ENCODE measurements around the gene RAB37.
A peak's percentile ranks its signal among the peaks of the same experiment; 100 is the strongest.

Gene RAB37

GRCh38 chr17:74775409-74776043 lies 38.5 kb downstream of the RAB37 start:
- FAIRE-seq (no peak), DNase-seq (ENCODE audit: extremely low spot score, insufficient read length, low read depth) (no peak)

GRCh38 chr17:74776044-74776962 lies 39.2 kb downstream of the RAB37 start, which contains the start of gene NAT9:
TSS of gene NAT9 (minus strand) at chr17:74776345. CDS start at chr17:74775698, 647 bp downstream.
- FAIRE-seq (peak; percentile 92), DNase-seq (ENCODE audit: extremely low spot score, insufficient read length, low read depth) (peak; percentile 99)

GRCh38 chr17:74776990-74777389 lies 39.9 kb downstream of the RAB37 start:
- DNase-seq (ENCODE audit: extremely low spot score, insufficient read length, low read depth) (no peak), FAIRE-seq (no peak)

DNA sequence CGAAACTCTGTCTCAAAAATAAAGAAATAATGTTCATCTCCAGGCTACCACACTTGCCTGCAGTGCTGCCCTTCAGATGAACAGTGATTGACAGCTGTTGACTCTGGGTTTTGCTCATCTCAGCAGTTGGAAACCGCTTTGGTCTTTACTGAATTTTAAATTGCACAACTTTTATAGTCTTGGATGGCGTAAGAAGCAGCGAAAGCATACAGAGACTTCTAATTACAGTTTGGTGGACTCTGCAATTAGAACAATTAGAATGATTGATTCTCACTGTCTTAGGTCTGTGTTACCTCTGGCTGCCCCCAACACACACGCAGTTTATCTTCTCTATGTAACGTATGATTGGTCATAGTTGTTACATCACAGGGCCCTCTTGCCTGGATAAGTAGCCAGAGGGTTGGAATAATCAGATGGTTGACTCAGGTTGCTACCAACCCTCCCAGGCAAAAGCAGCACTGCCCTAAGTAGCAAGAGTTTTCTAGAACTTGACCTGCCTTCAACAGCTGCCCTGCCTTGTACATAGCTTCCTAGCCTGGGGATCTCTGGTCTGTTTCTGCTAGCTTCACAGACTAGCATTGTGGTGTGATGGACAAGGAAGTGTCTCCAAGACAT lies 41.0 kb downstream of the RAB37 start:
- no peak for DNase-seq (ENCODE audit: extremely low spot score, insufficient read length, low read depth)
- FAIRE-seq, result no peak

- FAIRE-seq (no peak), DNase-seq (ENCODE audit: extremely low spot score, insufficient read length, low read depth) (no peak)
Observed at GRCh38 chr17:74778960-74779359, 41.9 kb downstream of the RAB37 start.

DNA sequence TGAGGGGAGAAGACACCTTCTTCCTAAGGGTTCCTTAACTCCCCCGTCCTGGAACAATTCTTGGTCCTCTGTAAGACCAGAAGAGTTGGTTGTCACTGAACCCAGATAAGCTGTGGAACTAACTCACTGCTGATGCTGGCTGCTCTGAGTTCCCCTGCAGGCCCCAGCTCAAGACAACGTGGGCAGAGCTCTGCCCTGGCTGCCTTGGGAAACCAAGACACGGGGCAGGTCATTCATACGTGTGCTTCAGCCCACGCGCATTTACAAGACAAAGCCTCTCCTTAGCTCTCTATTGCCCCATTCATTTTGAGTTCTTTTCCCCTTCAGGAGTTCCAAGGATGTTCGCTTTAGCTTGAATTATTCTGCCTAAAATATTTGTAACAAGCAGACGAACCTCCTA lies 42.4 kb downstream of the RAB37 start:
- FAIRE-seq (no peak), DNase-seq (ENCODE audit: extremely low spot score, insufficient read length, low read depth) (no peak)

- DNase-seq (ENCODE audit: extremely low spot score, insufficient read length, low read depth), result peak; percentile 55
Observed at GRCh38 chr17:74779948-74780400, 42.9 kb downstream of the RAB37 start.

GRCh38 chr17:74780443-74781238 lies 43.6 kb downstream of the RAB37 start:
- no peak for DNase-seq (ENCODE audit: extremely low spot score, insufficient read length, low read depth)

More at GRCh38 chr17:74779948-74780400, 42.9 kb downstream of the RAB37 start:
- FAIRE-seq, result peak; percentile 93

DNA sequence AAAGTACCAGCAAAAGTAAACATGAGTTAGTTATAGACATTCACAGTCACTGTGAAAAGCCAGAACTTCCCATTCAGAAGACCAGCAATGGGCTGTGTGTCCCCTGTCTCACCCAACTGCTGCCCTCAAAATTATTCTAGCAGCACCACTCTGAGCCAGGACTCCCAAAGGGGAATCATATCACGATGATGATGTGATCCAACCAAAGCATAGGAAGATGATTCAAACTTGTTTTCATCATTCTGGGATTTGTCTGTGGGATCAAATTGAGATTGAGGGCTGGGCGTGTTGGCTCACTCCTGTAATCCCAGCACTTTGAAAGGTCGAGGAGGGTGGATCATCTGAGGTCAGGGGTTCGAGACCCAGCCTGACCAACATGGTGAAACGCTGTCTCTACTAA lies 45.5 kb downstream of the RAB37 start:
- DNase-seq (ENCODE audit: extremely low spot score, insufficient read length, low read depth) (no peak), FAIRE-seq (no peak)

More at GRCh38 chr17:74780443-74781238, 43.6 kb downstream of the RAB37 start:
- no peak for FAIRE-seq

DNA sequence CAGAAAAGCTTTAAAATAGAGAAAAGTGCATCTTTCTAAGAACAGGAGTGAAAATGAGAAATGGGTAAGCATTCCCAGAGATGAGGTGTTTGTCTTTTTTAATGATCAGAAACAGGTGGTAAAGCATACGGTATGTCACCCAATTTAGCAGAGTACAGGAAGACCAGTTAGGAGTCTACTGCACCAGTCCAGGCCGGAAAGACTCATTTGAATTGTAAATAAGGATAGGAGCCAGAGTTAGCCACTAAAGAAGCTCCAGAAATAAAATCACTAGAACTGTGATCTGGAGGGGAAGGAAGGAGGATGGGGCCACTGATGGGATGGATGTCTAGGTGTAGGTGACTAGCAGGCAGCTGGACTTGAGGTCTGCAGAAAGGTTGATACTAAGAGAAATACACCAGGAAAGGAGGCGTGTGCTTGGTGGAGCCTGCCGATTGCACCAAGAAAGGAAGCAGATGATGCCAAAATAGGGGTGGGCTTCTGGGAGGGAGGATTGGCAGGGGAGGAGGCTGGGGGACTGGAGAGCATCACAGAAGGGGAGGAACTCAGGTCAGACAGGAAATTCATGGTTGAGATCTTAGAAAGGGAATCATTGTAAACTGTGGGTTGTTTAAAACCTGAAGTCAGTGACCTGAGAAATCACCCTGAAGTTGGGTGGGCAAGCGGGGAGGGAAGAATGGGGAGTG lies 47.2 kb downstream of the RAB37 start:
- peak; percentile 83 for FAIRE-seq
- no peak for DNase-seq (ENCODE audit: extremely low spot score, insufficient read length, low read depth)

DNA sequence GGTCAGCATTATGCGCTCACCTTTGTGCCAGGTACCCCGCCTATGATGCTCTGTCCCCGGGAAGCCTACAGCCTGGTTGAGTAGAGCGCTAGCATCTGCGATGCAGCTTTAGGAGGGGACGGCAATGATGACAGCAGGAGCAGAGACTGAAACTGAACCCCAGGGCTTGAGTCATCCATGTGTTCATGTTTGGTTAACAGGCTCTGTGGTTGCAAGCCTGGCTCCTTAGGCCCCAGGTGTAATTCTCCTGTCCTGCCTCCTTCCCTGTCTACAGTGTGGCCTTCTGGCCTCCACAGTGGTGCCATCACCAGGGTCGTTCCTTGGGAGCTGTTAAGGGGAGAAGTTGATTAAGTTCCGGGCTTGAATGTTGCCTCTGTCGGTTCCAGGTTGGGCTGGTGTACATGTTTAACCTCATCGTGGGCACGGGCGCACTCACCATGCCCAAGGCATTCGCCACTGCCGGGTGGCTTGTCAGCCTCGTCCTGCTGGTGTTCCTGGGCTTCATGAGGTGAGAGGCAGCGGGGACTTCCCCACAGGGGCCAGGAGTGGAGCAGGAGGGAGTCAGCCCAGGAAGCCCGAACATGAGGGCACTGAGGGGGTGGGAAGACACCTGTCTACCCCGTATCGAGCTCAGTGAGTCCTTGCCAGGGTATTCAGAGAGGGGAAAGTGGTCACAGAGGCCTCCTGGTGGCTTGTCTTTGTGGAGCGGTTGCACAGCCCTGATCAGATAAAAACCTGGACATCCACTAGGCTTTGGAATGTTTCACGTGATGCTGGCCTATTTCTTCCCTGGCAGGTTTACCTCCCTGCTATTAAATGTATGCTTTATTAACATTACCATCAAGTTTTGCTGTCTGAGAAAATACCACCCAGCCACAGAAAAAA lies 48.3 kb downstream of the RAB37 start:
- FAIRE-seq, result no peak
- no peak for DNase-seq (ENCODE audit: extremely low spot score, insufficient read length, low read depth)

DNA sequence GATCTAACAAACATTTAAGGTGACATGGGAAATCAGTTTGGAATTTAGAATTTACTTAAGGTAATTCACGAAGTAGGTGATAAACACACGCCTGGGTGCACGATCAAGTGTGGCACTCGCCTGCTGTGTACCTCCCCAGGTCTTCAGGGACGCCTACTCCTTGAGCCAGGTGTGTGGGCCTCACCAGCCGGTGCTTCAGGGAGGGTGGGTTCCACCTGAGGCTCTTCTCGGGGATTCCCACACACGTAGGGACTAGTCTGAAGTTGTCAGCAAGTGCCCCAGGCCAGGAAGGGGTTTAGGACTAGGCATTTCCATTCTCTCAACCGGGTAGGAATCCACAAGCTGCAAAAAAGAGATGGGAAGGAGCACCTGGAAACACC lies 48.9 kb downstream of the RAB37 start:
- DNase-seq (ENCODE audit: extremely low spot score, insufficient read length, low read depth) (no peak), FAIRE-seq (no peak)

GRCh38 chr17:74786431-74787055 lies 49.5 kb downstream of the RAB37 start:
- no peak for FAIRE-seq
- DNase-seq (ENCODE audit: extremely low spot score, insufficient read length, low read depth), result no peak

DNA sequence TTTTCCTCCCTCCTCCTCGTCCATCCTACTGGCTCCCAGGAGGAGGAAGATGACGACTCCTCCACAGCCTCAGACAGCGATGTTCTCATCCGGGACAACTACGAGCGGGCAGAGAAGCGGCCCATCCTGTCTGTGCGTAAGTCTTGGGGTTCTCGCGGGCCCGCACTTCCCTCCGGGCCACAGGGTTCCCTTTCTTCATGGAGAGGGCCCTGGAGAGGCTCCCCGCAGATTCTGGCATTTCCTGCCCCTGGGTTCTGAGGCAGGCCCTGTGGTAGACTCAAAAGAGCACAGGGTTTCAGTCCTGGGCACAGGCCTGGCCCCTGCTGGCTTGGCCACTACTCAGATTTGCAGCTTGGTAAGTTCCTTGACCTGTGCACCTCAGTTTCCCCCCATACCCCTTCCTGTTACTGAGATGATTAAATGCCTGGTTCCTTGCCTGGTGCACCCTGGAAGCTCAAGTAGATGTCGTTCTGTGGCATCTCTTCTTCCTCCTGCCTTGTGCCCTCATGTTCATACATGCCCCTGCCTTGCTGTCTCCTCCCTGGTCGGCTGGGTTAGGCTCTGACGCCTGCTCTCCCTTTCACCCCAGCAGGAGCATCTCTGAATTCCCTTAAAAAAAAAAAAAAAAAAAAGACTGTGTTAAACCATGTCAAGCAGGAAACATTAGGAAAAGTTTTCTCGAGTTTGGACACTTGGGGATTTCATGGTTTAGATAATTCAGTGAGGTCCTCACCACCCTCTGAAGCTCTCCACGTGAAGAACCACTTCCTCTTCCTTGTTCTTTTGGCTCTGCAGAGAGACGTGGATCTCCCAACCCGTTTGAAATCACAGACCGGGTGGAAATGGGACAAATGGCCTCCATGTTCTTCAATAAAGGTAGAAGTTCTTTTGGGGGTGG lies 53.4 kb downstream of the RAB37 start:
- DNase-seq (ENCODE audit: extremely low spot score, insufficient read length, low read depth), result no peak
- FAIRE-seq, result no peak

- FAIRE-seq, result no peak
- no peak for DNase-seq (ENCODE audit: extremely low spot score, insufficient read length, low read depth)
Observed at GRCh38 chr17:74792586-74793105, 55.6 kb downstream of the RAB37 start.

GRCh38 chr17:74795327-74796020 lies 58.4 kb downstream of the RAB37 start:
- DNase-seq (ENCODE audit: extremely low spot score, insufficient read length, low read depth) (no peak), FAIRE-seq (no peak)
